Esophagus (tissue), 2 donors: Measurements from ENCODE around the gene TCN2. TPM values are rescaled to one million over a fixed set of nuclear protein-coding genes. Genes with fewer than 3 reads are reported as not detected.
A peak's percentile ranks its signal among the peaks of the same experiment; 100 is the strongest.

Experiments
- H3K27ac ChIP-seq, 2 donors: one replicate each; pipeline ENCODE4 v1.5.1; 2013; ENCODE audit warnings: low read depth in 2 of 2, mild to moderate bottlenecking in 2 of 2, inconsistent platforms in 1 of 2, low read length in 1 of 2, moderate library complexity in 1 of 2
- H3K27me3 ChIP-seq, 2 donors: one replicate each; pipeline ENCODE4 v1.6.1; 2013; ENCODE audit warnings: low read length in 2 of 2, control low read depth in 1 of 2, mild to moderate bottlenecking in 1 of 2; ENCODE audit not compliant: insufficient read depth in 2 of 2, control insufficient read depth in 1 of 2
- H3K36me3 ChIP-seq, 2 donors: one replicate each; pipeline ENCODE4 v1.6.1; 2013; ENCODE audit warnings: low read length in 1 of 2; ENCODE audit not compliant: control insufficient read depth in 2 of 2, insufficient read depth in 2 of 2
- H3K4me1 ChIP-seq, 2 donors: one replicate each; pipeline ENCODE4 v1.6.1; 2013; ENCODE audit warnings: low read length in 1 of 2; ENCODE audit not compliant: control insufficient read depth in 2 of 2, insufficient read depth in 2 of 2
- H3K4me3 ChIP-seq, 2 donors: one replicate each; pipeline ENCODE4 v1.5.1; 2013; ENCODE audit warnings: low read length in 2 of 2, mild to moderate bottlenecking in 2 of 2, low read depth in 1 of 2, moderate library complexity in 1 of 2
- H3K9me3 ChIP-seq, 2 donors: one replicate each; pipeline ENCODE4 v1.6.1; 2013; ENCODE audit warnings: mild to moderate bottlenecking in 2 of 2, low read depth in 1 of 2, low read length in 1 of 2, moderate library complexity in 1 of 2; ENCODE audit not compliant: control insufficient read depth in 2 of 2, insufficient read depth in 1 of 2
- WGBS, 2 donors: extraction: QIAGEN DNeasy Blood & Tissue Kit; methylation state at CpG; one replicate each; pipeline ENCODE4 v1.1.7; 2013; 5-methylcytosine and 5-hydroxymethylcytosine counted together
- polyA plus RNA-seq, 2 donors: library from polyadenylated mRNA; stranded (reverse); fragments of 200-250 nt; gene quantifications; one replicate each; pipeline ENCODE4 v1.2.3, GENCODE V29; 2013
- donor health status: healthy with polysubstance abuse.
- donor health status: Bipolar disorder and iron deficiency.

Gene TCN2
- polyA plus RNA-seq, 2 donors, result 1.6 to 2.2 TPM

DNA sequence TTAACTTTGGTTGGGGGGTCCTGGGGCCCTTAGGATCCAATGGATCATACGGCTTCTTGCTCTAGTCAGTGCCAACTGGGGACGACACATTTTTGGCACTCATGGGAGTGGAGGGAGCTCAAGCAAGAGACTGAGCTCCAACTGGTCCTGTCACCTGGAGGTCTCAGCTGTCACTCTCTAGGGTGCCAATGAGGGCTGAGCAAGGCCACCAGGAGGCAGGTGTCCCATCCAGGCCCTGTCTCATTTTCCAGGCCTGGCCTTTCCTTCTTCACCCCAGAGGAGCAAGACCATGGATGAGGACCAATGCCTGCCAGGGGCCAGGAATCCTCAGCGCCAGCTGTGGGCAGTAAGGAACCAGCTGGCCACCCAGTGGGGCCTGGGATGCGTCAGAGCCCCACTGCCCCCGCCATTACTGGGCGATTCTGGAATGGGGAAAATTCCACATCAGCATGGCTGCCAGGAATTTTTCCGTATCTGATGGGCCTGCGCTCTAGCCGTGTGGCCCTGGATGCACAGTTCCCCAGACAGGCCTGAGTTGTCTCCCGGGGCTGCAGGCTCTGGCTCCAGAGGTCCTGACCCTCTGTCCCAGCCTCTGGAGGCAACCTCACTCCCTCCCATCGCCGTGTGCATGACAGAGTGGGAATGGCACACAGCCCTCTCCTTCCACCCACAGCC is 31.8 kb upstream of the TCN2 start:
- Histone ChIP-seq H3K27ac (no peak overlapping the region), H3K27me3 (no peaks in the 10 kb centered on the region), H3K4me1 (peaks cover 2 to 14% of the 10 kb centered on the region in 2 donors), H3K4me3 (no peak overlapping the region), H3K36me3 (peaks cover 19 to 33% of the 10 kb centered on the region in 2 donors), H3K9me3 (no peaks in the 10 kb centered on the region)
- WGBS, 2 donors, result 50 to 65% methylated on average over 12 of the region's 12 CpGs

DNA sequence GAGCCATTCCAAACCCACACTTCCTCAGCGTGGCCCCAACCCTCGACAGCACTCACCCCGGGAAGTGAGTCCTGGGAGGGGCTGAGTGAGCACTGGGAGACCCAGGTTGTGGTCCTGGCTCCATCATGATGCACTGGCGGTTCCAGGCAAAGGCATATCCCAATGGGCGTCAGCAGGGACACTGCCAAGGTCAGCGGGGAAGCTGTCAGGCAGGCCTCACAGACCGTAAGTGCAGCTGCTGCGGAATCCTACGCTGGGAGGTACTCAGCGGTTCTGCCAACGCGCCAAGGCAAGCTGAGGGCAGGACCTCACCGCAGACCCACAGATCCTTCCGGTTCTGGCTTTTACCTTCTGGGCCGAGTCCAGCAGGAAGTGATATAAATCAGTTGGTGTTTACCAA is 31.1 kb upstream of the TCN2 start:
- Histone ChIP-seq H3K27ac (no peak overlapping the region), H3K36me3 (peaks cover 19 to 40% of the 10 kb centered on the region in 2 donors), H3K27me3 (no peaks in the 10 kb centered on the region), H3K4me3 (no peak overlapping the region), H3K4me1 (peaks cover 2 to 14% of the 10 kb centered on the region in 2 donors), H3K9me3 (no peaks in the 10 kb centered on the region)
- 67 to 70% methylated on average over 15 of the region's 15 CpGs for WGBS, 2 donors

DNA sequence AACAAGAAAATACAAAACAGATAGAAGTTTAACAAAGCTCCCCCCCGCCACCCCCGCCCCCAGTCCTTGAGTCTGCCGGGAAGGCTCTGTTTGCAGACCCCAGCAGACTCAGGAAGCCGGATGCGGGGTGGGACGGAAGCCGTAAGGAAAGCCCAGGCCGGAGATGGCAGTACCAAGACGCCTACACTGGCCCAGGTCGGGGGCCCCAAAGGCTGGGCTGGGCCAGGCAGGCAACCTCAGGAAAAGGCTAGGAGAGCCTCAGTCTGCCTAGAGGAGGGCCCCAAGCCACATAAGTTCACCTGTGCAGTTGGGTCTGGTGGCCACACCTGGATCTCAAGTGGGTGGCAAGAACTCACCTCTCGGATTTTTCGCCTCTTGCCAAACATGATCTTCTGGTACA is 28.5 kb upstream of the TCN2 start:
- peaks cover 32 to 65% of the 10 kb centered on the region in 2 donors for H3K36me3 ChIP-seq
- peaks cover 2 to 16% of the 10 kb centered on the region in 2 donors for H3K4me1 ChIP-seq
- H3K27me3 ChIP-seq, result no peaks in the 10 kb centered on the region
- 86 to 88% methylated on average over 12 of the region's 12 CpGs for WGBS, 2 donors
- H3K27ac ChIP-seq, result no peak overlapping the region
- no peak overlapping the region for H3K4me3 ChIP-seq
- no peaks in the 10 kb centered on the region for H3K9me3 ChIP-seq

DNA sequence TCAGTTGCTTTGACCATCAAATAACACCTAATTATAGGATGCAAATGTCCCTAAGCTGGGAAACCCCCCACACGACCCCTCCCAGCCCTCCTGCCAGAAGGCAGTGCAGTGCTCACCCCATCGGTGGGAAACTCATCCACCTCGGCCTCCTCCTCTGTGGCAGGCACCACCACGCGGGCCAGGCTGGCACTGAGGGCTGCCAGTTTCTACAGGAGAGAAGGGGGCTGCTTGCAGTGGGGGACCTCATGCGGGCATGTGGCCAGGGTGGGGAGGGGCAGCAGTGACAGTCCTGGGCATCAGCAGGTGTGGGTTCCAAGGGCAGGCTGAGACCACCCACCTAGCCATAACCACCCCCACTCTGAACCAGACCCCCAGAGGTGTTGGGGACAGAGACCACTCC is 26.1 kb upstream of the TCN2 start:
- Histone ChIP-seq H3K9me3 (no peaks in the 10 kb centered on the region), H3K4me1 (peaks cover under 1 to 6% of the 10 kb centered on the region in 2 donors), H3K4me3 (no peak overlapping the region), H3K27me3 (no peaks in the 10 kb centered on the region), H3K27ac (no peak overlapping the region), H3K36me3 (peaks cover 49 to 83% of the 10 kb centered on the region in 2 donors)
- 86 to 87% methylated on average over 6 of the region's 6 CpGs for WGBS, 2 donors

DNA sequence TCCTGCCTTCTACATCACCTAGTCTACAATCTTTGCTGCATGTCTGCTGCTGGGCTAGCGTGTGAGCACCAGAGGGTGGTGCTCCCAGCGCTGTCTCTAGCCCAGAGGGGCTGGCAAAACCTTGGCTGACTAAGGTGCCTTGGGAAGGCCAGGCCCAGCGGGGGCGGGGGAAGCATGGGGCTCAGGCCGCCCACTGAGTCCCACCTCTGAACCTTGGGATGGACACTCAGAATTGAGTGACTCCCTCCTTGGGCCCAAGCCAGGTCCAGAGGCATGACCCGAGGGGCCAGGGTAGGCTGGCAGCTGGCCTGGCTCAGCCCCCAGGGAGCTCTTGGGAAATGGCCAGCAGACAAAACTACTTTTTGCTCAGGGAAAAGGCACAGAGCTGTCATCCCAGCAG is 24.9 kb upstream of the TCN2 start:
- Histone ChIP-seq H3K27me3 (no peaks in the 10 kb centered on the region), H3K9me3 (no peaks in the 10 kb centered on the region), H3K27ac (no peak overlapping the region), H3K36me3 (peaks cover 44 to 84% of the 10 kb centered on the region in 2 donors), H3K4me1 (peaks cover 0 to 2% of the 10 kb centered on the region in 2 donors), H3K4me3 (no peak overlapping the region)
- 84 to 85% methylated on average over 6 of the region's 6 CpGs for WGBS, 2 donors

DNA sequence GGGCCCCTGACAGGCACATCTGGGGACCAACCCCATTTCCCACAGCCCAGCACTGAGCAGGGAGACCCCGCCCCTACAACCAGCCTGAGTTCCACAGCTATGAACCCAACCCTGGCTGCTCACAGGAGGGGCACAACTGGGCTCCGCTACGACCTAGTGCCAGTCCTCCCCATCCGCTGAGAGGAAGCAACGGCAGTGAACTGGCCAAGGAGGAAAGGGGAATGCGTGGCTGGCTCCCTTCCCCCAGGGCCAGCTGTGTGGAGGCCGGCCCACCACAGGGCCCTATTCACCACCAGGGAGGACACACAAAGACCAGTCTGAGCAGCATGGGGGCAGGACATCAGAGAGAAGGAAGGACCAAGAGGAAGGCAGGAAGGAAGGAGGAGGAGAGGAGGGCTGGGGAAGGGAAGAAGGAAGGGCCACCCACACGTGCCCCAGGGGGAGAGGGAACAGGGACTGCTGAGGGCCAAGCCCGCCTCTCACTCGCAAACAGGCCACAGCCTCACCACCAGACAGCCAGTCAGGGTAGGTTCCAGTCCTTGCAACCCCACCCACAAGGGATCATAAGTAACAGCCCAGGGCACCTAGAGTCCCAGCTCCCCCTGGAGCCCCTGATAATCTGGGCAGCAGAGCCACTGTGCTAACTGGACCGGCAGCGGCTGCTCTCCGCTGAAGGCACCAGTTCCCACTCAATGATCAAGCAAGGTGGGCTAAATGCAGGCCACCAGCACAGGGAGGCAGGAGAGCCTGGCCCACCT is 24.0 kb upstream of the TCN2 start:
- H3K4me1 ChIP-seq, result peaks cover 0 to 2% of the 10 kb centered on the region in 2 donors
- no peak overlapping the region for H3K4me3 ChIP-seq
- H3K36me3 ChIP-seq, result peaks cover 52 to 91% of the 10 kb centered on the region in 2 donors
- 73 to 80% methylated on average over 13 of the region's 13 CpGs for WGBS, 2 donors
- H3K9me3 ChIP-seq, result no peaks in the 10 kb centered on the region
- no peaks in the 10 kb centered on the region for H3K27me3 ChIP-seq
- no peak overlapping the region for H3K27ac ChIP-seq

DNA sequence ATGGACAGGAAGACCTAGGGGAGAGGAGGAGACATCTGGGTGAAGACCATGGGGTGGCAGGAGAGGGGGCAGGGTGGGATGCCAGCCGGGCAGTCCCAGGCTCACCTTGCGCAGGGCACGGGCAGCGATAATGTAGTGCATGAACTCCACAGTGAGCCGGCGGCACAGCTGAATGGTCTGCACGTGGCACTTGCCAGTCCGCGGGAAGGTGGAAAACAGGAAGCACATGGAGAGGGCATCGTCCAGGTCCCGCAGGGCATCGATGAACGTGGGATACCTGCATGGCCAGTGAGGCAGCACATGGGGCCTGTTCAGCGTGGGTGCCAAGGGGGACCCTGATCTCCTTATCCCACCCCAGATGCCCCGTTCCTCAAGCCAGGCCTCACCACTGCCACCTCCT is 22.5 kb upstream of the TCN2 start:
- Histone ChIP-seq H3K36me3 (peaks cover 45 to 88% of the 10 kb centered on the region in 2 donors), H3K4me3 (no peak overlapping the region), H3K27ac (no peak overlapping the region), H3K4me1 (peaks cover 0 to 2% of the 10 kb centered on the region in 2 donors), H3K9me3 (no peaks in the 10 kb centered on the region), H3K27me3 (no peaks in the 10 kb centered on the region)
- 95% methylated on average over 15 of the region's 15 CpGs for WGBS, 2 donors

DNA sequence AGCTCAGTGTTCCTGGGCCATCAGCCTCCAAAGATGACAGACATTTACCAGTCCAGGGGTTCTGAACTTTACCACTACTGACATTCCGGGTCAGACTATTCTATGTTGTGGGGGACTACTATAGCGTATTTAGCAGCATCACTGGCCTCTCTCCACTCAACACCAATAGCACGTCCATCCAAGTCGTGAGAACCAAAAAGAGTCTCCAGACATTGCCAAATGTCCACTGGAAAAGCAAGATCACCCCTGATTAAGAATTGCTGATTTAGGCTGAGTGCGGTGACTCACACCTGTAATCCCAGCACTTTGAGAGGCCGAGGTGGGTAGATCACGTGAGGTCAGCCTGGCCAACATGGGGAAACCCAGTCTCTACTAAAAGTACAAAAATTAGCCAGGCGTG is 20.6 kb upstream of the TCN2 start:
- Histone ChIP-seq H3K27ac (no peak overlapping the region), H3K4me1 (peaks cover 2 to 3% of the 10 kb centered on the region in 2 donors), H3K4me3 (no peak overlapping the region), H3K36me3 (peaks cover 43 to 68% of the 10 kb centered on the region in 2 donors), H3K9me3 (no peaks in the 10 kb centered on the region), H3K27me3 (no peaks in the 10 kb centered on the region)
- 90 to 94% methylated on average over 8 of the region's 8 CpGs for WGBS, 2 donors

DNA sequence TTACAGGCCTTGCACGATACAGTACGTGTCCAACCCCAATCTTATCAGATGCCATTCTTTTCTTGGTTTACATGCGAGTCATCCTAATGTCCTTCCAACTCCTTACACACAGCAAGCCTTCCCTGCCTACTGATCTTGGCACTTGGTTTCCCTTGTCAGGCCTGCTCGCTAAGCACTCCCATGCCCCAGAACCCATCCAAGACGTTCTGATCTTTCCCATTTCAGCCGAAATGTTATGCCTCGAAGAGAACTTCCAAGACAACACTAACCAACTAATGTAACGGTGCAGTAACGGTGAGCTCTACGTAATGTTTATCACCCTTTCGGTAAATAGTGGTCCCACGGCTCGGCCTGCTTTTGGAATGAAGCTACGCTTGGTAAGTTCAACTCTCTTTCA is 15.8 kb upstream of the TCN2 start:
- peaks cover 15 to 24% of the 10 kb centered on the region in 2 donors for H3K36me3 ChIP-seq
- no peaks in the 10 kb centered on the region for H3K27me3 ChIP-seq
- H3K9me3 ChIP-seq, result no peaks in the 10 kb centered on the region
- H3K27ac ChIP-seq, result no peak overlapping the region
- peak overlapping the region; percentile 62 to 94 for H3K4me3 ChIP-seq
- WGBS, 2 donors, result 3 to 4% methylated on average over 14 of the region's 14 CpGs
- H3K4me1 ChIP-seq, result peaks cover 0 to 3% of the 10 kb centered on the region in 2 donors
